ENCODE results near the gene VPS13C.

The VPS13C gene

DNA sequence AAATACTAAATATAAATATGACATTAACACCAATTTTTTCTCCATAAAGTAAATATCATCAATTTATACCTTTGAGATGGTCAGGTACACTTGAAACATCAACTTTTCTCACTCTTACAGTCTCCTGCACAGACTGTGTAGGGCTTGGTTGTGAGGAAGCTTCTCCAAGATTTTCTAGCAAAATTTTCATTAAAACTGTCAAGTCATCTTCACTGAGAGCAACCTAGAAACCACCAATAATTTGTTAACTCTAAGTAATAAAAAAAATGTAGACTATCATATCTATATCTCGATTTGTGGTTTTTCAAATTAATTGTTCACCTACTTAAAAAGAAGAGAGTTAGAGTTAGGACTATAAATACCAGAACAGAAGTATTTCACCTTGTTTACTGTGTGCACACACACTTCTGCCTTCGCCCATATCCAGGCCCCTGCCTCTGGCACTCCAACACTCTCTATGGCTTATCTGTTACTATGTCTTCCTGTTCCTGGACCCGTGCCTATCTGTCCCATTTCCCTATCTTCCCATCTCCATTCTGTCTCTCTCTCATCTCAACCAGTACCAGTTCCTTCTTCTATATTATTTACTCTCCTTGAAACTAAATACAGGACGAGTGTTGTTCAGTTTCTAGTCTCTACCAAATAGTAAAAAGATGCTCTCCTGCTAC is 123.6 kb downstream of the VPS13C start:
- no peak for DNase-seq

DNA sequence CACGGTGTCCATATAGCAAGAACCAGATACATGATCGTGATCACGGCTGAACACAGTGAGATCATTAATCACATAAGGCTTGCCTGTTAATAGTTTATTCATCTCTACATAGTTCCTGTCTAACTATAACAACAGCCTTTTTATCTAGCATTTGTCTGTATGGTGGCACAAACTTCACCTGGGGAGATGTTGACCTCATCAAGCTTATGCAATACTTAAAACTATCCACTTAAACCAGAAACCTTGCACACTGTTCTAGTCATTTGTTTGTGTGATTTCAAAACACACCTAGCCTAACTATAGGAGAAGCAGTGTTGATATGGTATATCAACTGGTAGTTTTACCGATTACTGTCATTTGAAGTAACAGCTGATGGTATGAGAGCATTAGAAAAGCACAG is 124.8 kb downstream of the VPS13C start:
- DNase-seq, result no peak

DNA sequence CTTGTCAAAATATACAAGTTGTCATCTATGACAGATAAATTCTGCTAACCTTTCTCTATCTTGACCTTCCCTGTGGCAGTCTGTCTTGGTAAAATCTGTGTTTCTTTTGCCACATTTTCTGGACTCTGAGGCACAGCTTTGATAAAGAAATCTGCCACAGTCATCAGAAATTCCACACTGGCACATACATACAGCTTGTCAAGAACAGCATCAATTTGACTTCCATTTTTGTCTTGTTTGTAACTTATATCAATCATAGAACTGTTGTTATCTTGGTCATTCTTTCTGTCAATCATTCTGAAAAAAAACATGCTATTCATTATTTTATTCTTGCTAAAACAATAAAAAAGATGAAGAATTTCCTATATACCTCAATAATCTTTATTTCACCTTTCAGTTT is 130.8 kb downstream of the VPS13C start:
- DNase-seq, result no peak

DNA sequence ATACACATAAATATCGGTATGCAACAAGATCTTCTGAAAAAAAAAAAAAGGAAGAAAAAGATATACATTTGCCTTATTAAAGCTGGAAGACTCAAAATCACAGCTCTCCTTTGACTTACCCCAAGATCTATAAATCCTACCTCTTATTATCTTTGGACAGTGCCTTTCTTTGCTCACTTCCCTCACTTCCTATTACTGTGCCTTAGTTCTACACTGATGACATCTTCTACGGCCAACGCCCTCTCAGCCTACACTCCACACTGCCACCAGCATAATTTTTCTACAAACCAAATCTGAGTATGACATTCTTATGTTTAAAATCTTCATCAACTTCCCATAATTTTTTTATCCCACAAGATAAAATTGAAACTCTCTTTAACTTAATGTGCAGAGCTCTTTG is 137.1 kb downstream of the VPS13C start:
- no peak for DNase-seq

DNA sequence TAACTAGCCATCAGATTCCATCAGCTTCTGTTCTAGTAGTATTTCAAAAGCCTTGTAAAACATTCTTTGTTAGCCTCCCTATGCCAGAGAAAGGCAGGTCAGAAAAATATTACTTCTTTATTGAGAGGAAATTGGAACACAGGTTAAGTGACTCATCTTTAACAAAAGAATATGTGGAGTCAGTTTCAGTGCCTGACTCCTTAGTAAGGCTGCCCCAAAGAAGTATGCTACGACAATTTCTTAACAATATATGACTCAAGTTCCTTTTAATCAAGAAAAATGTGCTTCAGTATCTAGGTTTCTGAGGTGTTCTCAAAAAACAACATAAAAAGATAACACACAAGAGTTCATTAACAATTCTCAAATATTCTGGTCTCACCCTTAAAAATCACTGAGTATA is 139.2 kb downstream of the VPS13C start:
- no peak for DNase-seq

DNA sequence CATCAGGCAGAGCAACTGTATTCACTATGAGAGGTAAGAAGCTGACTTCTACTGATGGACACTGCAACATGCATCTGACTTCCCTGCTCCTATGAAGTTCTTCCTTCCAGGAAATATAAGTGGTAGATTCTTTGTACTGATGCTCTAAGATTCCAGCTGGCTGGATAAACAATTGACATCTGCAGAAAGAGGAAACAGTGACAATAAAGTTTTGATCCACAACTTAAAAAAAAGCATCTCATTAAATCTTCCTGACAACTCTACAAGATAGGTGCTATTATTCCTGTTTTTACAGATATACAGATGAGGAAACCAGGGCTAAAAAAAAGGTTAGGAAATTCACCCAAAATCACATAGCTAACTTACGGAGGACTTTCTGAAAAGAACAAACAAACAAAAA is 142.8 kb downstream of the VPS13C start:
- no peak for DNase-seq

DNA sequence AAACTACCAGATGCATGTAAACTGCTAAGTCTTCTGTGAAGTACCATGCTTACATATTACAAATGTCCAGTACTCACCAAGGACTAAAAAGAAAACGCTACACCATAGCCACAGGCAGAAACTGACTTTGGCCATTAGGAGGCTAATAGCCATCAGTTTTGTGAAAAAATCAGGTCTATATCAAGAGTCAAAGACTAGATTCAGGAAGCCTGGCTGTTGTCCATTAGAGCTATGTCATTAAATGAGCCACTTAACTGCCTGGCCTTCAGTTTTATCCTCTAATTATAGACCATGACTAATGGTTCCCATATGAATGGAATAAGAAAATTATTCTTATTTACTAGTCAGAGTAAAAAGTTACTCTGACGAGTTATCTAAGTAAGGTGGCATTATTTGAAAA is 144.1 kb downstream of the VPS13C start:
- no peak for DNase-seq

DNA sequence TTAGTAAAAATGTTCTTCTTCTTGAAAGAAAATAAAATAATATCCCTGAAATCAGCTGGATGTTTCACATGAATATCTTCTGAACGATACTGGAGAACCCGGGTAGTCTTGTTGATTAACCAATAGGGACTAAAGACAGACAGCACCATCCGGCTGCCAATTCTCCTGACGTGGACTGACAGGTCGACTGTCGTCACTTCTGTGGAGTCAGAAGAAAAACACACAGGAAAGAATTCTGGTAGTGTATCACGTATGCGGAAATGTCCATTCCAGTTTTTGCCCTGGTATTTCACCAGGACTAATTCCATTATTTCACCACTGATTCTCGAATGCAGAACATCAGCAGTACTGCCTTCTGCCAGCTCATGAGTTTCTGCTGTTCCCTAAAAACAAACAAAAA is 144.6 kb downstream of the VPS13C start:
- DNase-seq, result no peak

DNA sequence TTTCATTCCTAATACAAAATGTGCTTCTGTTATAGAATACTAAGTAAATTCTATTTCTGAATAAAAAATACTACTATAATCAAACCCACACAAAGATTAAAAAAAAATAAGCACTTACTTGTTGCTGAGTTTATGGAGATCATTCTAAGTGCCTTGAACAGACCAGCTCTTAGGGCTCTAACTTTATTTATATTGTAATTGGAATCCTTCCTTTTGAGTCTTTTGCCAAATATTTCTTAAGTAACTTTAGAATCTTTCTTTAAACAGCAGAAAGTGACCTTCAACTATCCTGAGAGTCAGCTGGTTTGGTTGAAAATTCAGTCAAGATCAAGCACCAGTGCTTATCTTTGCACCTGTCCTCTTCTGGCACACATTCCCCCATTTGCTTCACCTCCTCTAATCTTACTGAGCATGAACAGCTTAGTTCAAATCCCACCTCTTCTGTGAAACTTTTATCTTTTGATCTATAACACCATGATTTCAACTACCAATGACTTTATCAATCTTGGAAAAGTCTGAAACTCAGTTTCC is 149.3 kb downstream of the VPS13C start:
- no peak for DNase-seq

DNA sequence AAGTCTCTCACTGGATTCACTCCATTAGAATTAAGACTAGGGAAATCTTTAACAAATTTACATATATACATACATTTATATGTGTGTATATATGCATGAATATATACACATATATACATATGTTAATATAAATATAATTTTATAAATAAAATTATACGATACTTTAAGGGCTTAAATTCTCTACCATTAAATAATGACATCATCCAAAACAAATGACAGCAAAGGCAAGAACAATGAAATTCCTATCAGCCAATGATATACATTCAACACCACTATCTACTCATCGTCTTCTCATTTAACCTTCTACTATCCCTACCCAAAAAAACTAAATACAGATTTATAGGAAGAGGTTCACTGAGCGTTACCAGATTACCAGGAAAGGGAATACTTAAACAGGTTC is 152.0 kb downstream of the VPS13C start:
- DNase-seq, result no peak

DNA sequence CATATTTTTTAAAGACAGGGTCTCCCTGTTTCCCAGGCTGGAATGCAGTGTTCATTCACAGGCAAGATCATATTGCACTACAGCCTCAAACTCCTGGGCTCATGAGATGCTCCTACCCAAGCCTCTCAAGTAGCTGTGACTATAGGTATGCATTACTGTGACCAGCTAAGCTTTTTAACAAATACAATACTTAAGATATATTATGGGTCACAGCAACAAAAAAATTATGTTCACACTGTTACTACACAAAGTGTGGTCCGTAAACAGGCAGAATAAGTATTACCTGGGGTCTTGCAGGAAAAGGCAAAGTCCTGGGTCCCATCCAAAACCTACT is 152.5 kb downstream of the VPS13C start:
- no peak for DNase-seq

DNA sequence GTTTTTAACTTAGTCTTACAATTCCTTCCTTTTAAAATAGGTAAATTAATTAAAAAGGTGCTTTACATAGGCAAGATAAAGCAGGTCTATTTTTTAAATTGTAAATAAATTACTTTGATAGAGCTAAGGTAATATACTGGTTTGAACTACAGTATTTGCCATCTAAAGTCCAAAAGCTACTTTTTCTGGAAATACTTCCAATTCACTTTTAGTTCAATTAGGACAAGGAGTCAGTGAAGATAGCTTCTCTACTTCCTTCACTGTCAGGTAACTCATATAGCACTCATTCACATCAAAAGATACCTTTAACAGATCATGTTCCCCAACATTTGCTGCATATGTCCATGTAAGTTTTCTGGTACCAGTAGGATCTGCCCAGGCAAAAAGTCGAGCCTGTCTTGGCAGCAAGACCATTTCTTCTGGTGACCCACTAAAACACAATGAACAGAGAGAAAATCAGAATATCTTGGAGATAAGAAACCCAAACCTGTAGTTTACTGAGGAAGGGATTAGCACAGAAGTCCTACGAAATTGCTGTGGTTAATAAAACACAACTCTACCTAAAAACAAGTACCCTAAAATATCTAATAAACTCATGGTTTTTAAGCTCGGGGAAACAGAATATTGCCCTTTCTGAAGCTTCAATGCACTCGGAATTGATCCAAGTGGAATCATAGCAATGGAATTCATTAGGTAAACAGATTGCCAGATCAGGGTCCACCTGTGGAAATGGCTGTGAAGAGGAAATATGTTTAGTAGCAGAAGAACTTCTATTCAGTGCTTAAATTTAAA is 153.1 kb downstream of the VPS13C start:
- no peak for DNase-seq

DNA sequence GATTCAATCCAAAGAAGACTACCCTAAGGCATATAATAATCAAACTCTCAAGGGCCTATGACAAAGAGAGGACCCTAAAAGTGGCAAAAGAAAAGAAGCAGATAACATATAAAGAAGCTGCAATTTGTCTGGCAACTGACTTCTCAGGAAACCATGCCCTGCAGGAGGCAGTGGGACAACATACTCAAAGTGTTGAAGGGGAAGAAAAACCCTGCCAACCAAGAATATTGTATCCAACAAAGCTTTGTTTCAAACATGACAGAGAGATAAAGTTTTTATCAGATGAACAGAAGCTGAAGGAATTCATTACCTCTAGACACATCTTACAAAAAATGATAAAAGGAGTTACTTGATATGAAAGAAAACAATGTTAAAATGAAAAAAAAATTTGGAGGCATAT is 167.1 kb downstream of the VPS13C start:
- DNase-seq, result no peak

DNA sequence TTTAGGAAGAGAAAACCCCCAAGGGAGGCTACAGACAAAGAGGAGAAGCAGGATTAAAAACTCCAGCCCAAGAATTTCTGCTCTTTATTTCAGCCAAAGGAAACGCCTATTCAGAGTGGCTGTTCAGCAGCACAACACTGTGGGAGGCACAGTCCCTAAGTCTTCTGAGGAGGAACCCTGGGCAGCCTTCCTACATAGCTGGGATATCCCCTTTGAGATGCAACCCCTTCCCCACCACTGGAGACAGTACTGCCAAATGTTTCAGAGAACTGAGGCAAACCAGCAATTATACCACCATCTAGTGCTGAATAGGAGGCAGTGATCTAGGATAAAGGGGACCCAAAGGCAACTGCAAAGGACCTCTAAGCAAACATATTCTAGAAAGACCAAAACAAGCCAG is 168.1 kb downstream of the VPS13C start:
- no peak for DNase-seq

DNA sequence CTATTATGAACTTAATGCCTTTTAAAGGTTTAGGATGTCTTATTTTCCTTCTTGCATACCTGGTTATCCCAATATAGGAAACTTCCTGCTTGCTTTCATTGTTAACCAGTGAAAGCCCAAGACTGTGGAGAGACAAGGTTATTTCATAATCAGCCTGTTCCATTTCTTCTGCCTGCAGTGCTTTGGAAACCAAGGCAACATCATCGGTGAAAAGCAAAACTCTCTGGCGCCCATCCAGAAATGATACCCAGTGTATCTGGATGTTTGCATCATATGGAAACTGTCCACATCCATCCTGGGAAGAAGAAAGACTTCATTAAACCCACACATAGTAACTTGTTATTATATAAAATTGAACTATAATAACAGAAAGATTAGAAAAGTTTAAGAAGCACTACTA is 170.1 kb downstream of the VPS13C start:
- no peak for DNase-seq

DNA sequence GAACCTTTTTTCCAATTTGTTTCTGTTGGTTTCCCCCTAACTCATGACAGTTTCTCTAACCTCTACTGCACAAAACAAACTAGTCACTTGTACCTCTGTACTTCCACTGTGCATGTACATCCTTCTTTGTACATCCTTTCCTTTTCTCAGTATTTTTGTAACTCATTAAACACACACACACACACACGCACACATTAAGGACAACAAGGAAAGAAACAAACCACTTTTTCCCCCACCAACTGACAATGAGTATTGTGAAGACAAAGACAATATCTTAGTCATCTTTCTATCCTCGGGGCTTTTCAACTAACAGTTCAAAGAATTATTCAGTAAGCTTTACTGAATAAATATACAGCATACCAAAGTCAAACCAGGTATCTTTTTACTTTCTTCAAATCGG is 170.5 kb downstream of the VPS13C start:
- DNase-seq, result no peak

DNA sequence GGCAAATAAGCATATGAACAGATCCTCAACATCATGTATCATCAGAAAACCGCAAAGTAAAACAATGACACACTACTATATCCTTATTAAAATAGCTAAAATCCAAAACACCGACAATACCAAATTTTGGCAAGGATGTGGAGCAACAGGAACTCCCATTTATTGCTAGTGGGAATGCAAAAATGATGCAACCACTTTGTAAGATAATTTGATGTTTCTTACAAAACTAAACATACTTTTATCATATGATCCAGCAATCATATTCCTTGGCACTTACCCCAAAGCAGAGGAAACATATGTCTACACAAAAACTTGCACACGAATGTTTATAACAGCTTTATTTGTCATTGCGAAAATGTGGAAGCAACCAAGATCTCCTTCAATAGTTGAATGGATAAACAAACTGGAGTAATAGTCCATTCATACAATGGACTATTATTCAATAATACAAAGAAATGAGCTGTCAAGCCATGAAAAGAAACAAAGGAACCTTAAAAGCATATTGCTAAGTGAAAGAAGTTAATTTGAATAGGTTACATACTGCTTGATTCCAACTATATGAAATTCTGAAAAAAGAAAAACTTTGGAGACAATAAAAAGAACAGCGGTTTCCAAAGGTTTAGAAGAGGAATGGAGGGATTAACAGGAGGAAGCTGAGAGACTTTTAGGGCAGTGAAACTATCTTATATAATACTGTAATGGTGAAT is 172.0 kb downstream of the VPS13C start:
- DNase-seq, result no peak

DNA sequence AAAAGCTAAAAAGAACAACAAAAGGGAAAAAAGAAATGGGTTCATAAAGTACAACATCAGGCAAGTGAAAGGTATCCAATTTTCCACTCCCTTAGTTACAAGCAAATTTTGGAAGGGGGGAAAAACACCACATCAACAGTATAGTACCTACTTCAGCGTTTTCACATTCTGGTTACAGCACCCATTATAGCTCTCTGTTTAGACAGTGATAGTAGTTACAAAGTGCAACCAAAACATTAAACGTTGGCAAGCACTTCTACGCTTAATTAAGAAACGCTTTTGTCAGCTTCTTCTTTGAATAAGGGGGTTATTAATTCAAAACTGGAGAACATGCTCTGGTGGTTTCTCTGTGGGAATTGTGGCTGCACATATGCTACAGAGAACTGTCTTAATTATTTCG is 180.2 kb downstream of the VPS13C start:
- DNase-seq, result no peak

DNA sequence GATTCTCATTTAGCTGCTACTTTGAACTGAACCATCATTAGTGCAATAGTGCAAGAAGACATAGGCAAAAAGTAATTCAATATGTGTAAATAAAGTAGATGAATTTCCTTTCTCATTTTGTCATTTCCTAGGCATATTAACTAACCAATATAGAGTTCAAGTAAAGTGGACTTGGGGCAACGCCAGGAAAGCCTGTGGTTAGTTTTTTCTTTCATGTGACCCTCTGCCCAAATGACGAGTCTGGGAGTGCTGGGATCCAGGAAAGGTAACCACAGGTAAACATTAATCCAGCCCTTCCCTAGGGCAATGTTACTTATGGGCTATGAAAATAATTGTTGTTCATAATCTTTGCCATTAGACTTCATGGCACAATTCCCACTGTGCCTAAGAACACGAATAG is 181.0 kb downstream of the VPS13C start:
- no peak for DNase-seq

DNA sequence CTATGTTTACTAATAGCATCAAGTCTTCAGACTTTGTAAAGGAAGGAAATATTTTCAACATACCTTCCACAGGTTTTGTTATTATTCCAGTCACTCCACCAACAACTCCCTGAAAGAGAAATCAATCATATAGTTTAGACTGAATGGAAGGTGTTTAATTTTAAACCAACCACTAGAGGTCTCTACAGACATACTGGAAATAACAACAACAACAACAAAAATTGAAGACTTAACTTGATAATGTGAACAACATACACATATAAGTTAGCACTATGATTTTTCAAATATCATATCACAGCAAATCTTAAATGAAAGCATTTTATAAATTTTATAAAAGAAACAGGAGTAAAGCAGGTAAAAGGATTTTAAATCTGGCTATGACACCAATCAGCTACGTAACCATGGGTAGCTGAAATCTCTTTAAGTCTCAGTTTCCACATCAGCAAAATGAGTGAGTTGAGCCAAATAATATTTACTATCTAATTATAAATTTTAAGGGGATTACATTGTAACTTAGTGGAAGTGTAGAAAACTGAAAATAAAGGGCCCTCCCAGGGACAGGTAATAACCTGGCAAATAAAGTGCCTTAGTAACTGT is 188.2 kb downstream of the VPS13C start:
- no peak for DNase-seq

DNA sequence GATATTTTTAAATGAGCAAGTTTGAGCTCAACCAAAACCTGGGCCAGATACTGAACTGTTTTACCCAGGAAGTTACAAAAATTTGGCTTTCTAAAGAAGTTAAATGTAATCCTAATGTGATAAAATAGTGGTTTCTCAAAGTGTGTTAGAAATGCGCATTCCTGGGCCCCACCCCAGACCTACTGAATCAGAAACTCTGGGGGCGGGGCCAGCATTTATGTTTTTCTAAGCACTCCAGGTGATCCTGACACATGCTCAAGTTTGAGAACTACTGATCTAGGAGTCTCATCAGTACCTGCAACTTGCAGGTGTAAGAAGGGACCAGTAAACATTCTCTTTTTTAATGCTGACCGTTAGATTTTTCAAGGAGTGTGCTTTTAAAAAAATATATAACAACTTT is 190.6 kb downstream of the VPS13C start:
- no peak for DNase-seq

DNA sequence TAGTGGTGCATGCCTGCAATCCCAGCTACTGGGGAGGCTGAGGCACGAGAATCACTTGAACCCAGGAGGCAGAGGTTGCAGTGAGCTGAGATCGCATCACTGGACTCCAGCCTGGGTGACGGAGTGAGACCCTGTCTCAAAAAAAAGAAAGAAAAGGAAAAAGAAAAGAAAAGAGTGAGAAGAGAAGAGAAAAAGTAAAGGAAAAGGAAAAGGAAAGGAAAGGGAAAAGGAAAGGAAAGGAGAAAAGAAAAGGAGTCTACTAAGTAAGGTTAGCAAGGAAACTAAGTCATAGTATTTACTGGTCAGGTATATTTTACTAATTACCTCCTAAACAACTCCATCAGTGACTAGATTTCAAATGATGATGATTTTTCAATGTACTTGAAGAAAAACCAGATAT is 198.3 kb downstream of the VPS13C start:
- DNase-seq, result no peak

DNA sequence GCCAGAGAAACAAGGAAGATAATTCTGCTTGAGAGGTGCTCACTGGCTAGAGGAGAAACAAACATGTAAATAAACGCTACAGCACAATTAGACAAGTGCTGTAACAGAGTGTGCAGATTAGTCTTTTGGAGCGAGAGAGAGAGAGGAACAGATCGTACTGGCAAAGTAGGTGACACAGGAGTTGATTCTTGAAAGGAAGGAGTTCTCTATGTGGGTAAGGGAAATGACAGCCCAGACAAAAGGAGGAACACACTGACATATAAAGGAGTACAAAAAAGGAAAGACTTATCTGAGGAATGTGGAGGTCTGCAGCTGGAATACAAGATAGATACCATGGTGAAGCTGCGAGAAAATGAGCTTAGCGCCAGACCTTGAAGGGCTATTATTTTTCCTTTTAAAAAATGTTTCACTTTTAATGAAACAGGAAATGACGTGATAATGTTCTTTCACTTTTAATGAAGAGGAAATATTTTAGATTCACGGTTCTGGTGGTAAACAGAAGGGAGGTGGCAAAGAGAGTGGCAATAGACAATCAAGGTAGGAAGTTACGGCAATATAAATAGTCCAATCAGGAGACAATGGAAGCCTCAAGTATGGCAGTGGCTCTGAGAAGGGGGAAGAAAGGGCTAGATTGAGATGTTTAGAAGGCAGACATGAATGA is 202.9 kb downstream of the VPS13C start:
- no peak for DNase-seq

Data from RPMI8226 (cell line).